Hindlimb muscle (tissue), 1 donor: ENCODE data around the gene MLH3. TPM values are rescaled to one million over a fixed set of nuclear protein-coding genes. Genes with fewer than 3 reads are reported as not detected.
"Not testable (repeated sequence)": the region's sequence is repeated elsewhere in the genome, so short reads cannot be mapped to it uniquely, and the experiment has no call there.

Experiments
- DNase-seq: peaks from one replicate; pipeline ENCODE4 v3.0.0-alpha.2; 2013
- polyA plus RNA-seq: library from polyadenylated mRNA; unstranded; fragments of 120-200 nt; gene quantifications from one replicate; pipeline ENCODE4 v1.2.1, GENCODE V29; 2013; ENCODE audit not compliant: insufficient read length

MLH3 gene
- polyA plus RNA-seq, 1 donor = 21.3 TPM

GRCh38 chr14:75025082-75025481 is 26.2 kb downstream of the MLH3 start:
- DNase-seq = no peak

DNA sequence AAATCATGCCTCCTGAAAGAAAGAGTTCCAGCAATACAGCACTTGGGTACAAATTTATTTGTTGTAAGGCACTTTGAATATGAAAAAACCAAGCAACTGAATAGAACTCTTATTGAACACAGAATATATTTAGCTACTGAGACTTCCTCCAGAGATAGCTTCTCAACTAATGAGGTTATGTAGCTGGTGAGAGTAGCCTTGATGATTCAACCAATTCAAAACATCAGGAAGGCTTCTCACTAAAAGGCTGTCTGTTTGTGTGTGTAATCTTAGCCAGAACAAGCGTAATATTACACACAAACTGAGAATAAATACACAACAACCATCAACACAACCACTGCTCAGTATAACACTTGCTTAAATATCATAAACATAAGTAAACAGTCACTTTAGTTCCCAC is 28.2 kb downstream of the MLH3 start:
- DNase-seq = no peak

GRCh38 chr14:75022655-75023054 is 28.6 kb downstream of the MLH3 start:
- no peak for DNase-seq

DNA sequence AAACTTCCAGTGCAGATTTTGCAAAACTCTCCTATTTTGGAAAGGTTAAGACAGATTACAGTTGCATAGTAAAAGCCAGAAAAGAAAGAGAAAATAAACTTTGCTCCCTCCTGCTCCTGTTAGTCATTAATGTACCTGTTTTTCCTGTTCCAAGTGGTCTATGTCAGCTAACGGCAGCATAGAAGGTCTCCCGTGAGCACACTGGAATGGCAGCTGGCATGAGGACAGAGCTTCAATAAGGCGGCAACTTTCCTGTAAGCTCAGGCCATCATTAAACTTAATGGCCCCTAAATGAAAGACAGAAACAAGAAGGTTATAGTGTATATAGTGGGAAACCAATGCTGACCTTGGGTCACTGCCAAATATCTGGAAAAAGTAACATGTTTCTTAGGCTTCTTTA is 32.6 kb downstream of the MLH3 start:
- DNase-seq = no peak

DNA sequence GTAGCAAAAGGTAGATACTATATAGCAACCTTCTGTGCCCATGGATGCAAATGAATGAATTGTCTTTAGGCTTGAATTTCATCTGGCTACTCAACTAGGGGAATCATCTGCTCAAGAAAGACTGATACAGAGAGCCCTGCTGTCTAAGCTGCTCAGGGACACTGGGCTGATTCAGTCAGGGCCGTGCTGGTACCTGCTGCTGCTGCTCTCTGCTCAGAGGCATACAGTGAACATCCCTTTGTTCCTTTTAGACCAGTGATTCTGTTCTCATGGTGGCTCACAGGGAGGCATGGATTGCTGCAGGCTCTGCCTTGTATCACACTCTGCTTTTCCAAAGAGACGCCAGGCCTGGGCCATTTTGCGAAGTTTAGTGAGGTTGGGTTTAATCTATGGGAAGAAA is 34.5 kb downstream of the MLH3 start:
- no peak for DNase-seq

- DNase-seq = no peak
Observed at GRCh38 chr14:75015496-75015895, 35.8 kb downstream of the MLH3 start.

DNA sequence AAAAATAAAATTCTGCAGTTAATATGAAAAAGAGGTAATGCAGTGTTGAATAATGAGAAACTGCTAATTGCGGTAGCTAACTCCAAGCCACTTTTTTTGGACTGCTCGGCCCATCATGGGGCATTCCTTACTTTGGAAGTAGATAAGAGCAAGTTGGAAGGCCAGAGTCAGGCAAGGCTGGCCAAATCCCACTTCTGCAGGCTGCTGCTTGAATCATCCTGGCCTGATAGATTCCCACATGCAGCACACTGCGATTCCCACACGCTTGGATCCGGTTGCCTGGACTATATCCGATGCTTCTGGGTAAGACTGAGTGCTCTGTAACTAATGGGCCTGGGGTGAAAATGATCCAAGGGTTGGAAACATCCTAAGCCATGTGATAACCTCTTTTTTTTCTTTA is 38.0 kb downstream of the MLH3 start:
- no peak for DNase-seq

GRCh38 chr14:75011356-75011994 is 39.8 kb downstream of the MLH3 start:
- peak; percentile 8 for DNase-seq

DNA sequence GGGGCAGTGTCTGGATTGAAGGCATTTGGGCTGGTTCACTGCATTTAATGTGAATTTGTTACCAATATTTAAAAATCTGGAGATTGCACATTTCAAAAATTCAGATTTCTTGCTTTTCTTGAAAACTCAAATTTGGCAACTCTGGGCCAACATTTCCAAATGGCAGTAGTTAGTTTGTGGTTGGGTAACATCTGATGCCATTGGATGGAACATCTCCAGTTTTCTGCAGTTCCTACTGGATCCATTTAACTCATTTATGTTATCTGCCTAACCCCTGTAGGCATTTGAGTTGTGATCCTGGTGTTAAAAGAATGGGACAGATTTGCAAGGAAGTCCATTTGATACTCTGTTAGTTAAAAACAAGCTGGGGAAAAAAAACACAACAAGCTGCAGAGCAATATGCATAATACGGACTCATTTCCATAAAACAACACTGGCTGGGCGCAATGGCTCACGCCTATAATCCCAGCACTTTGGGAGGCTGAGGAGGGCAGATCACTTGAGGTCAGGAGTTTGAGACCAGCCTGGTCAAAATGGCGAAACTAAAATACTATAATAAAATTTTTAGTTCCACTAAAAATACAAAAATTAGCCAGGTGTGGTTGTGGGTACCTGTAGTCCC is 40.7 kb downstream of the MLH3 start:
- no peak for DNase-seq

DNA sequence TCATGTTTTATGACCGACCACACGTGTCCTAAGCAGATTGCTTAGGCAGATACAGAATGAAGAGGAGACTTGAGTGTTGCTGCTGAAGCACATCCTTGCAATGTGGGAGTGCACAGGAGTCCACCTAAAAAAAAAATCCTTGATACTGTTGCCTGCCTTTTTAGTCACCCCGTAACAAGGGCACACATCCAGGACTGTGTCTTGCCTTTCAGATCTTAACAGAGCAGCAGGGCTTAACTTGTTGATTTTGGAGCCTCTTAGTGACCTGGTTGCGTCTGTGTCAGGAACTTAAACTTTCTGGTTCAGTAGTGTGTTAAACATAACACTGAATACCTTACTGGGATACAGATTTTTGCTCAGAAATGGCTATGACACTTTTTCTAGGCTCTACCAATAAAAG is 42.1 kb downstream of the MLH3 start:
- no peak for DNase-seq

- no peak for DNase-seq
Observed at GRCh38 chr14:75005357-75005756, 45.9 kb downstream of the MLH3 start.

DNA sequence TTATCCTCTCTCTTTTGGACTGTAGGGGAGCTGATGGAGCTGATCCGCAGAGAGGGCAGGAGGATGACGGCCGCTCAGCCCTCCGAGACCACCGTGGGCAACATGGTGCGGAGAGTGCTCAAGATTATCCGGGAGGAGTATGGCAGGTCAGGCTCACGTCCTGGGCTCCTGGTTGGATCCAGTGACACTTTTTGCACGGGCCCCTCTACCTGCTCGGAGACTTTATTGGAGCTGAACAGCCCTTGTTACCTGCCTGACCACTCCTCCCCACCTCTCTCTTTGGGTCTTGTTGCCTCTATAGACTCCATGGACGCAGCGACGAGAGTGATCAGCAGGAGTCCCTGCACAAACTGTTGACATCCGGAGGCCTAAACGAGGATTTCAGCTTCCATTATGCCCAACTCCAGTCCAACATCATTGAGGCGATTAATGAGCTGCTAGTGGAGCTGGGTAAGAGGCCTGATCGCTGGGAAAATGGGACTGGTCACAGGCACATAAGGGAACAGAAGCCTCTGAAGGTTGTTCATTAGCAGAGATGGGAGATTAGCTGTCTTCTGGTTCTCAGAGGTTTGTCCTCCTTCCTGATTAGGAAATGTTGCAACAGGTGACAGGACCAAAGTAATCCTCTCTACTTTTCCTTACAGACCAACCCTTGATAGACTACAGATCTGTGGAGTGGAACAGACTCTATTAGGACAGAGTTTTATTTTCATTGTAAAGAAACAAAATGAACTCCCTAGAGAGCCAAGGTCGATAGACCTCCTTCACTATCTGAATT is 47.8 kb downstream of the MLH3 start:
- no peak for DNase-seq

- DNase-seq = peak; percentile 97
Observed at GRCh38 chr14:75002392-75003249, 48.6 kb downstream of the MLH3 start, which contains the start of gene EIF2B2. EIF2B2 (plus strand) TSS chr14:75002921; CDS start chr14:75002991, 70 bp downstream.

DNA sequence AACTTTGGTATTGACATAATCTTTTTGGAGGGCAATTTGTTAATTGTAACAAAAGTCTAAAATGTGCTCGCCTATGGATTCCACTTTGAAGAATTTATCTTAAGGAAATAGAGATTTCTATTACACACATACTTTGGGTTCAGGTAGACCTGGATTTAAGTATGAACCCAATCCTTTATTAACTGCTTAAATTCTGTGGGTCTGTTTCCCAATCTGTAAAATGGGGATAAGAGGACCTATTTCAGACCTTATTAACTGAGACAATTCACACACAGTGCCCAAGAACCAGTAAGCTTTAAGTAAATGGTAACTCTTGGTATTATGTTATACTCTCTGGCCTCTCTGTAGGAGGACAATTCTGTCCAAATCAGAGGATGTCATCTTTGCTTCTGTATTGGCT is 49.4 kb downstream of the MLH3 start:
- DNase-seq = no peak

GRCh38 chr14:75001261-75001660 is 50.0 kb downstream of the MLH3 start:
- no peak for DNase-seq

- not testable (repeated sequence) for DNase-seq
Observed at GRCh38 chr14:74995781-74996180, 55.5 kb downstream of the MLH3 start.

DNA sequence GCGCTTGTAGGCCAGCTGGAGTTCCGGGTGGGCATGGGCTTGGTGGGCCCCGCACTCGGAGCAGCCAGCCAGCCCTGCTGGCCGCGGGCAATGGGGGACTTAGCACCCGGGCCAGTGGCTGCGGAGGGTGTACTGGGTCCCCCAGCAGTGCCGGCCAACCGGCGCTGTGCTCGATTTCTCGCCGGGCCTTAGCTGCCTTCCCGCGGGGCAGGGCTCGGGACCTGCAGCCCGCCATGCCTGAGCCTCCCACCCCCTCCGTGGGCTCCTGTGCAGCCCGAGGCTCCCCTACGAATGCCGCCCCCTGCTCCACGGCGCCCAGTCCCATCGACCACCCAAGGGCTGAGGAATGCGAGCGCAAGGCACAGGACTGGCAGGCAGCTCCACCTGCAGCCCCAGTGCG is 57.1 kb downstream of the MLH3 start:
- not testable (repeated sequence) for DNase-seq

DNA sequence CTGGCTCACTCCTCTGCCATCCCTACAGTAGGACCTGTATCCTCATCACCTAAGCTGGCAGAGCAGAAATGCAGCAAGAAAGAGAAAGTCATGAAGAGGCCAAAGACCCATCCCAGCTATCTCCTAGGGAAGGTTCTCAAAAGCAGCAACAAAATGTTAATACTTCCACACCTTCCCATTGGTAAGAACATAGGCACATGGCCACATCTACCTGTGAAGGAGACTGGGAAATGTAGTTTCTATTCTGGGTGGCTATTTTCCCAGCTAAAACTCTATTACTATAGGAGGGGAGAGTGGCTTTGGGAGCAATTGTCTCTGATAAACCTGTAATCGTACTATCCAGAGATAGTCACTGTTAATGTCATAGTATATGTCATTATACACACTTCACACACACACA is 62.3 kb downstream of the MLH3 start:
- DNase-seq = no peak

DNA sequence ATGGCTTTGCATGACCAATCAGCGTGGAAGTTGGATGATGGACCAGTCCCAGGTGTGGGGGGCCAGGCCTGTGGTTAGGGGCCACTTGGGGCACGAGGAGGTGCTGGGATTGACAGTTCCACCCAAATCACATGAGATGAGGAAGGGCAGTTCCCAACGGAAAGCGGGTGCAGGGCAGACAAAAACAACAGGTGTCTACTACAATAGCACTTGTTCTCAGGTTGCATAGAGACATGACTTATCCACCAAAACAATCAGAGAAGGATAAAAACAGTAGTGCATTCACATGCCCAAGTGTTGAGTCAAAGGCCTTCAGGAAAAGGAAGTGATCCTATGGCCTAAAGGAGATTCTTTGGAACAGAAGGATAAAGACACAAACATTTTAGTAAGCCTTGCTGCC is 63.1 kb downstream of the MLH3 start:
- no peak for DNase-seq

- DNase-seq = no peak
Observed at GRCh38 chr14:74985806-74986205, 65.5 kb downstream of the MLH3 start.

GRCh38 chr14:74985028-74985310 is 66.3 kb downstream of the MLH3 start:
- DNase-seq = no peak

DNA sequence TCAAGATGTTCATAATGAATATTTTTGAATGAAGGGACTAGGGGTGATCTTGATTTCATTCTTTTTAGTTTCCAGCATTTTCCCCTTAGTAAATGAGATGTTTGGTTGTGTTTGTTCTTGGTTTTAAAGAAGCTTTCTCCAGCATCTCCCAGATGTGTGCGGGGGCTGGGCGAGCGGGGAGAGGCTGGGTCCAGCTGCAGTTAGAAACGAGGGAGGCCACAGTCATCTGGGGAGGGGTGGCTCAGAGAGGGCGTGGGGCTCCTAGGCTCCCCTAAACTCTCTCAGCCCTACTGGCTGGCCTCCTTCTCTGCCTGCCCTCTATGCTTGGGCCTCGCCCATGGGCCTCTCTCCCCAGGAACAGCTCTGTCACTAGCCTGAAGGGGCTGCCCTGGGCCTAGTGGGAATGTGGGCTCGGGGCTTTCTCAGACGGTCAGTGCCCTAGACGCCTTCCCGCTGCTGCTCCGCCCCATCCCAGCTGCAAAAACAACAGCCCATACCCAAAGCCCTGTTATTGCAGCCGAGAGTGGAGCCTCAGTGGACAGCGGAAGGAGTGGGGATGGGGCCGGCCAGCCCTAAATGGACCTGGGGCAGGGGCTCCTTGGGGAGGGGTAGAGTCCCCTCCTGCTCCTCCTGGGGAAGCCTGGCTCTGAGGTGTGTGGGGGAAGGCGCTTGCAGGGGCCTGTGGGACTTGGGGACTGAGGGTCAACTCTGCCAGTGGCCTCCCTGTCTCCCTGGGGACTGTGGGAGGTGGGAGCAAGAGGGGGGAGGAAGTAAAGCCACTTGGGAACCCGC is 66.8 kb downstream of the MLH3 start:
- no peak for DNase-seq
